WTC11 (cell line): ENCODE measurements around the gene NLN. TPM values are rescaled to one million over a fixed set of nuclear protein-coding genes. Genes with fewer than 3 reads are reported as not detected.

Experiments used
- ATAC-seq: fragments of 200-7000 bp; cut with Tn5 transposase; 2 replicates; pipeline ENCODE4 v1.10.0; 2021; ENCODE audit warnings: mild to moderate bottlenecking, moderate library complexity
- CTCF ChIA-PET: fragments of 300-600 bp; sonication (Branson Sonifier 250); formaldehyde crosslinking; loops from one replicate; lab custom pipeline; 2021; ENCODE audit warnings: antibody characterized with exemption; lab: Charles Lee
- POLR2A ChIA-PET: fragments of 350-600 bp; sonication (Branson Sonifier 250); formaldehyde crosslinking; loops from one replicate; lab custom pipeline; 2021; ENCODE audit warnings: antibody characterized with exemption; lab: Charles Lee
- DNase-seq: peaks from one replicate; pipeline ENCODE4 v3.0.0; 2021; ENCODE audit warnings: low spot score
- H3K27ac Mint-ChIP-seq: 2 replicates; pipeline ENCODE4 v1.8.0; 2021; ENCODE audit warnings: mixed read lengths
- H3K27me3 Mint-ChIP-seq: 2 replicates; pipeline ENCODE4 v1.8.0; 2021; ENCODE audit warnings: low read depth, mild to moderate bottlenecking, moderate library complexity, mixed read lengths
- H3K36me3 Mint-ChIP-seq: 2 replicates; pipeline ENCODE4 v1.8.0; 2021; ENCODE audit warnings: mixed read lengths
- H3K4me1 Mint-ChIP-seq: 2 replicates; pipeline ENCODE4 v1.8.0; 2022; ENCODE audit warnings: mixed read lengths
- H3K4me3 Mint-ChIP-seq: 2 replicates; pipeline ENCODE4 v1.8.0; 2021; ENCODE audit warnings: mild to moderate bottlenecking, moderate library complexity, mixed read lengths
- H3K9me3 Mint-ChIP-seq: 2 replicates; pipeline ENCODE4 v1.8.0; 2021; ENCODE audit warnings: mixed read lengths
- AR ChIP-seq: fragments of 250-450 bp; sonication (Bioruptor Pico); IDR thresholded peaks from 2 replicates; pipeline ENCODE4 v1.9.0; 2021; ENCODE audit warnings: mild to moderate bottlenecking
- ATF1 ChIP-seq: sonication (generic); formaldehyde crosslinking; IDR thresholded peaks from 2 replicates; pipeline ENCODE4 v1.8.1; 2023; ENCODE audit warnings: mild to moderate bottlenecking, moderate library complexity, missing genetic modification reagents
- CREB1 ChIP-seq: sonication (generic); formaldehyde crosslinking; IDR thresholded peaks from 2 replicates; pipeline ENCODE4 v1.8.0; 2023; ENCODE audit warnings: mild to moderate bottlenecking, missing genetic modification reagents
- ETV6 ChIP-seq: sonication (generic); formaldehyde crosslinking; IDR thresholded peaks from 2 replicates; pipeline ENCODE4 v1.8.1; 2022; ENCODE audit warnings: mild to moderate bottlenecking, missing genetic modification reagents
- FOXJ3 ChIP-seq: sonication (generic); formaldehyde crosslinking; IDR thresholded peaks from 2 replicates; pipeline ENCODE4 v1.9.0; 2021; ENCODE audit warnings: missing genetic modification reagents, mild to moderate bottlenecking, borderline replicate concordance
- FOXK1 ChIP-seq: sonication (generic); formaldehyde crosslinking; IDR thresholded peaks from 2 replicates; pipeline ENCODE4 v1.8.0; 2022; ENCODE audit warnings: mild to moderate bottlenecking, moderate library complexity, missing genetic modification reagents
- GABPB1 ChIP-seq: sonication (generic); formaldehyde crosslinking; IDR thresholded peaks from 2 replicates; pipeline ENCODE4 v1.8.1; 2023; ENCODE audit warnings: mild to moderate bottlenecking, missing genetic modification reagents
- MXD4 ChIP-seq: fragments of 250-450 bp; sonication (Bioruptor Pico); IDR thresholded peaks from 2 replicates; pipeline ENCODE4 v1.8.0; 2021; ENCODE audit warnings: mild to moderate bottlenecking, moderate library complexity, borderline replicate concordance
- MYBL2 ChIP-seq: sonication (generic); formaldehyde crosslinking; IDR thresholded peaks from 2 replicates; pipeline ENCODE4 v1.8.1; 2023; ENCODE audit warnings: mild to moderate bottlenecking, moderate library complexity, missing genetic modification reagents
- NFE2L1 ChIP-seq: sonication (generic); formaldehyde crosslinking; IDR thresholded peaks from 2 replicates; pipeline ENCODE4 v1.8.1; 2023; ENCODE audit warnings: missing genetic modification reagents
- PRRX2 ChIP-seq: fragments of 250-450 bp; sonication (Bioruptor Pico); IDR thresholded peaks from 2 replicates; pipeline ENCODE4 v1.8.0; 2021; ENCODE audit warnings: mild to moderate bottlenecking
- ZNF138 ChIP-seq: sonication (generic); formaldehyde crosslinking; conservative IDR thresholded peaks from 2 replicates; pipeline ENCODE4 v1.8.1; 2022; ENCODE audit warnings: mild to moderate bottlenecking, moderate library complexity, missing genetic modification reagents
- ZNF281 ChIP-seq: sonication (generic); formaldehyde crosslinking; IDR thresholded peaks from 2 replicates; pipeline ENCODE4 v1.8.0; 2023; ENCODE audit warnings: mild to moderate bottlenecking, missing genetic modification reagents
- ZNF317 ChIP-seq: sonication (generic); formaldehyde crosslinking; IDR thresholded peaks from 2 replicates; pipeline ENCODE4 v1.8.1; 2023; ENCODE audit warnings: low read depth, mild to moderate bottlenecking, moderate library complexity, missing genetic modification reagents, borderline replicate concordance
- ZNF671 ChIP-seq: fragments of 250-450 bp; sonication (Bioruptor Pico); IDR thresholded peaks from 2 replicates; pipeline ENCODE4 v1.8.0; 2021; ENCODE audit warnings: mild to moderate bottlenecking
- total RNA-seq: library from RNA; stranded (reverse); gene quantifications from 3 replicates; pipeline ENCODE4 v1.2.3, GENCODE V29; 2021
- TF ChIP-seq, protein P1 (sequence below): sonication (generic); formaldehyde crosslinking; IDR thresholded peaks from 2 replicates; pipeline ENCODE4 v1.8.0; 2022; ENCODE audit warnings: mild to moderate bottlenecking, missing genetic modification reagents
- TF ChIP-seq, protein P2 (sequence below): sonication (generic); formaldehyde crosslinking; IDR thresholded peaks from 2 replicates; pipeline ENCODE4 v1.8.1; 2022; ENCODE audit warnings: mild to moderate bottlenecking, missing genetic modification reagents, moderate library complexity, borderline replicate concordance
- TF ChIP-seq, protein P3 (sequence below): sonication (generic); formaldehyde crosslinking; IDR thresholded peaks from 2 replicates; pipeline ENCODE4 v1.8.1; 2023; ENCODE audit warnings: mild to moderate bottlenecking, missing genetic modification reagents

Gene NLN
- total RNA-seq, 1 experiment from 2014 or later: 163 TPM

GRCh38 chr5:65832603-65833228, 110.7 kb downstream of the NLN start:
- H3K36me3 Mint-ChIP-seq: no peaks in the 10 kb centered on the region
- H3K4me3 Mint-ChIP-seq: no peak overlapping the region
- DNase-seq (no peak), ATAC-seq (peak; percentile 40)
- no peak for TF ChIP-seq ZNF671 (CRISPR knock-in tag)
- no peak for TF ChIP-seq GABPB1 (CRISPR knock-in tag)
- TF ChIP-seq MXD4 (CRISPR knock-in tag): no peak
- no peak for TF ChIP-seq NFE2L1
- TF ChIP-seq ZNF317: no peak
- TF ChIP-seq MYBL2 (CRISPR knock-in tag): no peak
- TF ChIP-seq AR (CRISPR knock-in tag): no peak
- no peak for TF ChIP-seq ATF1
- TF ChIP-seq CREB1 (CRISPR knock-in tag): no peak
- TF ChIP-seq ETV6 (CRISPR knock-in tag): no peak
- no peak for TF ChIP-seq FOXJ3 (CRISPR knock-in tag)
- TF ChIP-seq ZNF281: no peak
- TF ChIP-seq ZNF138 (CRISPR knock-in tag): no peak
- TF ChIP-seq PRRX2: no peak
- TF ChIP-seq, protein P1, sequence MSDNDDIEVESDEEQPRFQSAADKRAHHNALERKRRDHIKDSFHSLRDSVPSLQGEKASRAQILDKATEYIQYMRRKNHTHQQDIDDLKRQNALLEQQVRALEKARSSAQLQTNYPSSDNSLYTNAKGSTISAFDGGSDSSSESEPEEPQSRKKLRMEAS: no peak
- TF ChIP-seq, protein P2, sequence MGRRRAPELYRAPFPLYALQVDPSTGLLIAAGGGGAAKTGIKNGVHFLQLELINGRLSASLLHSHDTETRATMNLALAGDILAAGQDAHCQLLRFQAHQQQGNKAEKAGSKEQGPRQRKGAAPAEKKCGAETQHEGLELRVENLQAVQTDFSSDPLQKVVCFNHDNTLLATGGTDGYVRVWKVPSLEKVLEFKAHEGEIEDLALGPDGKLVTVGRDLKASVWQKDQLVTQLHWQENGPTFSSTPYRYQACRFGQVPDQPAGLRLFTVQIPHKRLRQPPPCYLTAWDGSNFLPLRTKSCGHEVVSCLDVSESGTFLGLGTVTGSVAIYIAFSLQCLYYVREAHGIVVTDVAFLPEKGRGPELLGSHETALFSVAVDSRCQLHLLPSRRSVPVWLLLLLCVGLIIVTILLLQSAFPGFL (CRISPR knock-in tag): no peak
- ChIA-PET POLR2A (no interaction called here), CTCF (no interaction called here)
- no peaks in the 10 kb centered on the region for H3K9me3 Mint-ChIP-seq
- peaks cover 10% of the 10 kb centered on the region for H3K4me1 Mint-ChIP-seq
- no peaks in the 10 kb centered on the region for H3K27me3 Mint-ChIP-seq
- peak overlapping the region; percentile 16; the same call in 1 of the 2 replicates for H3K27ac Mint-ChIP-seq

DNA sequence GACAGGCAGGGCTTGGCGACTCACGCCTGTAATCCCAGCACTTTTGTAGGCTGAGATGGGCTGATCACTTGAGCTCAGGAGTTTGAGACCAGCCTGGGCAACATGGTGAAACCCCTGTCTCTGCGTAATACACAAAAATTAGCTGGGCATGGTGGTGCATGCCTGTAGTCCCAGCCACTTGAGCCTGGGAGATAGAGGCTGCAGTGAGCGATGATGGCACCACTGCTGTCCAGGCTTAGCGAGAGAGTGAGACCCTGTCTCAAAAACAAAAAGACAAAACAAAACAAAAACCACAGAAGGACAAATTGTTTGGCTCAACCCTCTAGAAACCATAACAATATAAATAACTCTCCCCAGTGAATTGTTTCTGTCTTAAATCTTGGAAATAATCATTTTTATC, 111.8 kb downstream of the NLN start:
- ATAC-seq: no peak
- H3K36me3 Mint-ChIP-seq: no peaks in the 10 kb centered on the region
- H3K4me1 Mint-ChIP-seq: peaks cover 10% of the 10 kb centered on the region
- no peaks in the 10 kb centered on the region for H3K9me3 Mint-ChIP-seq
- ChIA-PET CTCF (no interaction called here), POLR2A (interaction anchor here (0.6 kb wide), 1 partner anchor 98 kb away, joined by 3 read pairs; no protein-coding TSS in a partner anchor)
- no peak for DNase-seq
- TF ChIP-seq FOXK1 (CRISPR knock-in tag): no peak
- TF ChIP-seq, protein P3, sequence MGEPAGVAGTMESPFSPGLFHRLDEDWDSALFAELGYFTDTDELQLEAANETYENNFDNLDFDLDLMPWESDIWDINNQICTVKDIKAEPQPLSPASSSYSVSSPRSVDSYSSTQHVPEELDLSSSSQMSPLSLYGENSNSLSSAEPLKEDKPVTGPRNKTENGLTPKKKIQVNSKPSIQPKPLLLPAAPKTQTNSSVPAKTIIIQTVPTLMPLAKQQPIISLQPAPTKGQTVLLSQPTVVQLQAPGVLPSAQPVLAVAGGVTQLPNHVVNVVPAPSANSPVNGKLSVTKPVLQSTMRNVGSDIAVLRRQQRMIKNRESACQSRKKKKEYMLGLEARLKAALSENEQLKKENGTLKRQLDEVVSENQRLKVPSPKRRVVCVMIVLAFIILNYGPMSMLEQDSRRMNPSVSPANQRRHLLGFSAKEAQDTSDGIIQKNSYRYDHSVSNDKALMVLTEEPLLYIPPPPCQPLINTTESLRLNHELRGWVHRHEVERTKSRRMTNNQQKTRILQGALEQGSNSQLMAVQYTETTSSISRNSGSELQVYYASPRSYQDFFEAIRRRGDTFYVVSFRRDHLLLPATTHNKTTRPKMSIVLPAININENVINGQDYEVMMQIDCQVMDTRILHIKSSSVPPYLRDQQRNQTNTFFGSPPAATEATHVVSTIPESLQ (CRISPR knock-in tag): no peak
- H3K27me3 Mint-ChIP-seq: no peaks in the 10 kb centered on the region
- H3K4me3 Mint-ChIP-seq: no peak overlapping the region
- H3K27ac Mint-ChIP-seq: no peak overlapping the region
